Omental fat pad (tissue), 4 donors: ENCODE measurements around the gene MAPK4. TPM values are rescaled to one million over a fixed set of nuclear protein-coding genes. Genes with fewer than 3 reads are reported as not detected.

ENCODE experiments used
- ATAC-seq: fragments of 150-250 bp; one replicate; pipeline ENCODE4 v1.9.1; 2016; ENCODE audit warnings: mild to moderate bottlenecking, moderate library complexity; ENCODE audit not compliant: low FRiP score
- DNase-seq: peaks from one replicate; pipeline ENCODE4 v3.0.0-alpha.2; 2019; ENCODE audit warnings: low spot score
- CTCF ChIP-seq, 3 donors: fragments of 450-650 bp; IDR thresholded peaks; one replicate each; pipeline ENCODE4 v1.5.1; 2016 to 2017; ENCODE audit warnings: antibody characterized with exemption in 3 of 3, mild to moderate bottlenecking in 3 of 3, moderate library complexity in 2 of 3
- total RNA-seq, 4 donors: library from RNA; depleted of rRNA; stranded (reverse); fragments of >200 nt; gene quantifications; one replicate each; pipeline ENCODE4 v1.1.0, GENCODE V29; 2016

Gene MAPK4
- total RNA-seq, 4 donors from 2014 or later = 0.12 to 0.28 TPM; not detected in 2

DNA sequence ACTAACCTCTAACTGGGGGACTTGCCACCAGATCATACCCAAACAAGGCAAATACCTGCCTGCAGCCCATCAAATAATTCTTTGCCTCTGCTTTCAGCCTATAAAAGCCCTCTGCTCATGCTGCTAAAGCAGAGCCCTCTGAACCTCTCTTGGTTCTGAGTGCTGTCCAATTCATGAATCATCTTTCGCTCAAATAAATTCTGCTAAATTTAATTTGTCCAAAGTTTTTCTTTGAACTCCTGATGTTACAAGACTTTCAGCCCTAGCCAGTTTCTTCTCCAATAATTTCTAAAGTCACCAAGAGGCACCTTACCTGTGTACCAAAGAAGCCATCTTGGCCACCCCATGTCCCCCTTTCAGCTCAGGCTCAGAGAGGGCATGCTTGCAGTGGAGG is 188.0 kb downstream of the MAPK4 start:
- DNase-seq = no peak

DNA sequence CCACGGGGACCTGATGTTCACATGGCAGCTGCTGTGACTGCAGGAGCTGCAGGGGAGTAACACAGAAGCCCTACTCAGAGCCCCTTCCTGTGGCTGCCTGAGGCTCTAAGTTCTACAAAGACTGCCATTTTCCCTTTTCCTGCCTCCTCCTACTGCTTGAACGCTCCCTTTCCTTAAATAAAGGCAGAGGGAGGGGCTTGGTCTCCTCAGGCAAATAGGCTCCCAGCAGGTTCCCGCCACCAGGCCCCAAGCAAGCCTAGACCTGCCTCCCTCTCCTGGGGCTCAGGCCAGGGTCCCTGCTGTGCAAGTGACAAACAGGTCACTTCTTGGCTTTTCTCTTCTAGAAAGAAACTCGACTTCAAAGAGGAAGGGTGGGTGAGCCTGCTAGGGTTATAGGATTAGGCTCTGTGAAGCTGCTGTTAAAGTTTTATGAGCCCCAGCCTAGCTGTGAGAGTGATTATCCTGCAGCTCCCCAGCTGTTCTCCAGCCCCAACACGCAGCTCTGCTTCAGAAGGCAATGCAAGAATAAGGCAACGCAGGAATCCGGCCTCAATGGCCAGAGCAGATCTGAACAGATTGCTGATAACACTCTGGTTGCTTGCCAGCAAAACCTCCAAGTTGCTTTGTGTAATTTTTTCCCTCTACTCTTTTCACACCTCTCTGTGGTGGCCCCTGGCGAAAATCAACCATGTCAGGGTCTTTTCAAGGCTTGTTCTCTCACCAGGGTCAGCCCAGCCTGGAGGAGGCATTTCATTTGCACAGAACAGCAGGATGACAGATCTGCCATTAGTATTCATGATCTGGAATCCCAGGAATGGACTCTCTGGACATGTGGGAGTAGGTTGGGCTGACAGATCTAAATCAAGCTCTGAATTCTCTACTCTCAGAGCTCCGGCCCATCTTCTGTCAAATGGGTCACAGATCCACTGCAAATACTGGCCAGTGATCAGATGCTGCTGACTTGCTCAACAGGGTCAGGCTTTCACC is 188.6 kb downstream of the MAPK4 start:
- no peak for TF ChIP-seq CTCF (IDR thresholded peaks at IDR 0.05)
- ATAC-seq (no peak), DNase-seq (no peak)

More for the DNA sequence above, 188.0 kb downstream of the MAPK4 start:
- no peak for TF ChIP-seq CTCF (IDR thresholded peaks at IDR 0.05)
- no peak for ATAC-seq

GRCh38 chr18:50749421-50749820 is 189.5 kb downstream of the MAPK4 start:
- no peak for DNase-seq
- no peak for ATAC-seq
- no peak for TF ChIP-seq CTCF (IDR thresholded peaks at IDR 0.05)

DNA sequence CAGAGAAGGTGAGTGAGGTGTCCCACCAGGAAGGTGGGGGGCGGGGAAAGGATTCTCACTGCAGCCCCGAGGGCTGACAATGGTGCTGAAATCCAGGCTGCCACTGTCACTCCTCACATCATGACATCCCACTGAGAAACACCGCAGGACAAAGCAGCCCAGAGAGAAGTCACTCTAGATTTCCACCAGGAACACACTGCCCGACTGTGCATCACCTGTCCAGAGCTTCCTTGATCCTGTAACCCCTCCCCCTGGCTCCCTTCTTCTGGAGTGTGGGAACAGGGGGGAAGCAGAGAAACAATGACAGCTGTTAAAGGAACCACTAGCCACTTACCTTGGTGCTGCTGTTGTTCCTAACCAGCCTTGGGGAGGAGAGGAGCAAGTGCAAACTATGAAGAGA is 190.1 kb downstream of the MAPK4 start:
- TF ChIP-seq CTCF (IDR thresholded peaks at IDR 0.05) = no peak
- no peak for ATAC-seq
- DNase-seq = no peak

- TF ChIP-seq CTCF (IDR thresholded peaks at IDR 0.05) = no peak
- DNase-seq = no peak
- ATAC-seq = no peak
Measured at GRCh38 chr18:50750546-50750945, 190.7 kb downstream of the MAPK4 start.

DNA sequence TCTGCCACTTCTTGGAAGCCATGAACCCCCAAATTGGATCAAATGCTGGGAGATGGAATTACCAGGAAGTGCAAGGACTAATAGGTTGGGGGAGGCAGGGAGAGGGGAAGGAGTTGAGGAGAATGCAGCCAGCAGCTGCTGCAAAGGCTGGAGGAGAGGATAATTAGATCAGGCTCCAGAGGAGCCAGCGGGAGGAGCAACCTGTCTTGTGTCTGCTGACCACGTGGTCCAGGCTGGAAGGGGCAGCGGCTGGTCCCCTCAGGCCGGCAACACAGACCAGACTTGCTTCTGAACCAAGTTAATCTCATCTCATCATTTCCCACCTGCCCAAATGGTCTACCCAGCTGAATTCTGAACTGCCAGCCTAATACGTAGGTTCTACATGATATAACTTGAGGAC is 191.6 kb downstream of the MAPK4 start:
- ATAC-seq (no peak), DNase-seq (no peak)
- no peak for TF ChIP-seq CTCF (IDR thresholded peaks at IDR 0.05)

DNA sequence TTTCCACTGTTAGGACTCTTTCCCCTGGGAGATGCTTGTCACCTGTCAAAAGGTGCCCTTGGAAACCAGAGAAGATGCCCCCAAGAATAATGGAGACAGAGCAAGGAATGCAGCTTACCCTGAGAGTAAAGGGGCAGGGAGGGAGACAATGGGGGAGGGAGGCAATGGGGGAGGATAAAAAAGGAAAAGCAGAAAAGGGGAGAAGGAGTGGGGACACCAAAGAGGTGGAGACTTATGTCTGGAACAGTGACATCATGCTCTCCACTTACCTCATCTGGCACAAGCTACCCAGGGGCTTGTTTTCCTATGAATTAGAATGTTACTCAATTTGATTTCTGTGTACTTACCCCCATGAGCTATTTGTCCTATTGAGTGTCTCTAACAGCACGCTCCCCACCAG is 192.1 kb downstream of the MAPK4 start:
- ATAC-seq (no peak), DNase-seq (no peak)
- TF ChIP-seq CTCF (IDR thresholded peaks at IDR 0.05) = no peak
